CD4-positive, alpha-beta T cell treated with Interleukin-10 for 1 hour (primary cell): ENCODE measurements around the gene KIAA1217.
"Not testable (repeated sequence)": the region's sequence is repeated elsewhere in the genome, so short reads cannot be mapped to it uniquely, and the experiment has no call there.

Source experiments
- DNase-seq: peaks from one replicate; pipeline ENCODE4 v3.0.0-alpha.2; 2020

Gene KIAA1217

GRCh38 chr10:24292304-24293293 is 83.7 kb downstream of the KIAA1217 start:
- no peak for DNase-seq

GRCh38 chr10:24299578-24300260 is 90.8 kb downstream of the KIAA1217 start:
- DNase-seq: no peak

GRCh38 chr10:24303522-24304310 is 94.8 kb downstream of the KIAA1217 start:
- no peak for DNase-seq

- DNase-seq: no peak
These were observed 96.9 kb downstream of the KIAA1217 start for GRCh38 chr10:24305551-24306506.

GRCh38 chr10:24306507-24306875 is 97.6 kb downstream of the KIAA1217 start:
- DNase-seq: no peak

GRCh38 chr10:24307116-24307515 is 98.2 kb downstream of the KIAA1217 start:
- no peak for DNase-seq

GRCh38 chr10:24307696-24308485 is 99.0 kb downstream of the KIAA1217 start:
- no peak for DNase-seq

- DNase-seq: no peak
These were observed 101.2 kb downstream of the KIAA1217 start for GRCh38 chr10:24310104-24310503.

GRCh38 chr10:24311888-24312287 is 103.0 kb downstream of the KIAA1217 start:
- DNase-seq: no peak

- no peak for DNase-seq
These were observed 104.3 kb downstream of the KIAA1217 start for GRCh38 chr10:24313283-24313682.

- DNase-seq: no peak
These were observed 106.3 kb downstream of the KIAA1217 start for GRCh38 chr10:24315211-24315610.

- no peak for DNase-seq
These were observed 109.6 kb downstream of the KIAA1217 start for GRCh38 chr10:24318517-24318916.

- no peak for DNase-seq
These were observed 111.4 kb downstream of the KIAA1217 start for GRCh38 chr10:24320373-24320772.

GRCh38 chr10:24324651-24325050 is 115.7 kb downstream of the KIAA1217 start:
- no peak for DNase-seq

- no peak for DNase-seq
These were observed 122.5 kb downstream of the KIAA1217 start for GRCh38 chr10:24331457-24331856.

GRCh38 chr10:24333736-24334135 is 124.8 kb downstream of the KIAA1217 start:
- no peak for DNase-seq

GRCh38 chr10:24334279-24334939 is 125.5 kb downstream of the KIAA1217 start:
- DNase-seq: no peak

GRCh38 chr10:24337723-24338122 is 128.8 kb downstream of the KIAA1217 start:
- not testable (repeated sequence) for DNase-seq

- DNase-seq: no peak
These were observed 130.4 kb downstream of the KIAA1217 start for GRCh38 chr10:24339387-24339786.

GRCh38 chr10:24340446-24340845 is 131.5 kb downstream of the KIAA1217 start:
- no peak for DNase-seq

- no peak for DNase-seq
These were observed 131.9 kb downstream of the KIAA1217 start for GRCh38 chr10:24340883-24341282.
